GM23248 (cell line): ENCODE measurements around the gene TSSK2.

Source experiments
- EZH2 ChIP-seq: fragments of 200-600 bp; sonication (generic); IDR thresholded peaks from 2 replicates; pipeline ENCODE4 v1.6.1; 2018; ENCODE audit warnings: antibody characterized with exemption, mild to moderate bottlenecking; ENCODE audit not compliant: insufficient read depth, poor library complexity, severe bottlenecking
- EZH2phosphoT487 ChIP-seq: fragments of 200-600 bp; sonication (generic); IDR thresholded peaks from 2 replicates; pipeline ENCODE4 v1.6.1; 2018; ENCODE audit warnings: antibody characterized with exemption, moderate library complexity, mild to moderate bottlenecking, low read depth; ENCODE audit not compliant: insufficient read depth

DNA sequence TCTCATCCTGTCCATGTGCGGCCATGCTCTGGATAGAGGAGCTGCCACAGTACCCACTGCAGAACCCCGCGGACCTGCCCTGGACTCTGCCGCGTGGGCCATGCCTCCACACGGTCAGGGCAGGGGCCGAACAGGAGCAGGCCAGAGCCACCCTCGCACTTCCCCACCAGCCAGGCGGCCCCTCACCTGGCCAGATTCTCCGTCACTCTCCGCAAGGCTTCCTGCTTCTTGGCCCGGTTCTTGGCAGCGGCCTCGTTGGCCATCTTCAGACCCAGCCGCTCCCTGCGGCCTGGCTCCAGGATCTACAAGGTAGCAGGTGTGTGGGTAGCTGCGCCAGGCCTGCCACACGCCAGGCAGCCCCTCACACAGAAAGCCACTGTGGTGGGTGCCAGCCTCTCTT, 3.8 kb downstream of the TSSK2 start:
- TF ChIP-seq EZH2phosphoT487: no peak
- TF ChIP-seq EZH2: no peak
